GM18511 (cell line): ENCODE results near the gene ASS1.

ENCODE experiments used
- ATAC-seq: cut with Tn5 transposase; IDR thresholded peaks from one replicate; pipeline ENCODE4 v1.9.1; 2021; ENCODE audit warnings: mild to moderate bottlenecking, moderate library complexity; ENCODE audit not compliant: unreplicated experiment

ASS1 gene

GRCh38 chr9:130471411-130472183 lies 26.8 kb downstream of the ASS1 start:
- ATAC-seq, result no peak

GRCh38 chr9:130472184-130472705 lies 27.5 kb downstream of the ASS1 start:
- no peak for ATAC-seq

DNA sequence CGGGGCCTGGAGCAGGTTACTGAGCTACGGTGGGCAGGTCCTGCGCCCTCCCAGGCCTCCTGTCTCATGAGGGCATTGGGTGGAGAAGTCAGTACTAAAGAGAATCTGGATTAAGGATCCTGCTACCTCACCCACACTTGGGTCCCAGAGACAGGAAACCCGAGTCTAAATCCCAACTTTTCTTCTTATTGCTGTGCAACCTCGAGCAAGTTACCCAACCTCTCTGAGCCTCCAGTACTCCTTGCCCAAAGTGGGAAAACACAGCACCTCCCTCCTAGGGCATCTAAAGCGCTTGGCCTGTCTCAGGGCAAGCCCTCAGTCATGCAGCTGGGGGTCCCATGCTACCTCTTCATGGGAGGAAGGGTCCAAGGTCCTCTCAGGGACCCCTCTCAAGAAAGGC lies 28.2 kb downstream of the ASS1 start:
- no peak for ATAC-seq

DNA sequence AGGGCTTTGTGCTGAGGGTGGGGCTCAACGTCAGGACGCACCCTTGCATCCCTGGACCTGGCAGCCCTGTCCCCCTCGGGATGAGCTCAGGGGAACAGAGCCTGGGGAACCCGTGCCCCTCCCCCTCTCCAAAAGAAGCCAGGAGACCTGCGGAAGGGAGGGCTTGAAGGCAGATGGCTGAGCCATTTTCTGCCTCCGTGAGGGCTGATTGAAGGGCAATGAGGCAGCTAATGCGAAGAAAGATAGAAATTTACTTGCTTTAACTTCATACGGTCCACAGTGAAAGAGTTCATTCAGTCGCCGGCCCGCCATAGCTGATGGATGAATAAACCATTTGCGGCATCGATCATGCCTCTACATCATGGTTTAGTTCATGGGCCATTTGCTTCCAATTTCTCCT lies 28.8 kb downstream of the ASS1 start:
- ATAC-seq, result no peak

DNA sequence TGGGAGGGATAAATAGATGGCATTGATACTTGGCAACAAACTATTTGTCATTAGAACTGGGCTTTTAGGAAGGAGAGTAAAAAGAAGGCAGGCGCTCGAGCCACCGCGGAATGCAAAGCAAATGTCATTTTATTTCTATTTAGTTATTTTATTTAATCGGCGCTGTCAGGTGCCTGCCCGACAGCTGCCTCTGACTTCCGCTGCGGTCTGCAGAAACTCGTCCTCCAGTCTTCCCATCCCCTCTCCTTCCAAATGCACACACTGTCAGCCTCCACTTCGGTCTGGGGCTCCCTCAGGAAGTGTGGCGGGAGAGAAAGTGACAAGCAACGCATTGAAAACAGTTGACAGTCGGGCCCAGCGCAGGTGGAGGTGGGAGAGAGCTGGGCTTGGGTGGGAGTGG lies 29.3 kb downstream of the ASS1 start:
- ATAC-seq, result no peak

DNA sequence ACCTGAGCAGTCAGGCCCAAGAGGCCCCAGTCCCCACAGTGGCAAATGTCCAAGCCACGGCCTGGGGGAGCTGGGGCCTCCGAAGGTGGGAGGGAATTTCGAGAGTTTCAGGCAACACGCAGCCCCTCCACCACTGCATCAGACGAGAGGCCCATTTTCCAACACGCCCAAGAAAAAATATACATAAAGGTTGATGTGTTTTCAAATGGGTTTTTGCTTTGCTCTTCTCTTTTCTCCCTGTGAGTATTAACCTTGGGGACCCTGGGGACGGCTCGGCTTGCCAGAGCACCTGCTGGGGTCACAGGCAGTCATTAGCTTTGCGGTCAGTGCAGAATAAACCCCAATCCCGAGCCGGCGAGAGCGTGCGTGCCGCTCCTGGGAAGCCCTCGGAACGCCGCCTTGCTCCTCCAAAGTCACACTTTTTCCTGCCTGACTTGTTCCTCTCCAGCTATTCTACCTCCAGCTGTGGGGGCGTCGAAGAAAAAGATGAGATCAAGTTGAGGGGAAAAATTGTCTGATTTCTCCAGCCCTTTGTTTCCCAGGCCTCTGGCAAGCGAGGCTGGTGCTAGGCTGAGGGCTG lies 31.5 kb downstream of the ASS1 start:
- no peak for ATAC-seq

- ATAC-seq, result no peak
Observed at GRCh38 chr9:130477564-130477963, 32.8 kb downstream of the ASS1 start.

DNA sequence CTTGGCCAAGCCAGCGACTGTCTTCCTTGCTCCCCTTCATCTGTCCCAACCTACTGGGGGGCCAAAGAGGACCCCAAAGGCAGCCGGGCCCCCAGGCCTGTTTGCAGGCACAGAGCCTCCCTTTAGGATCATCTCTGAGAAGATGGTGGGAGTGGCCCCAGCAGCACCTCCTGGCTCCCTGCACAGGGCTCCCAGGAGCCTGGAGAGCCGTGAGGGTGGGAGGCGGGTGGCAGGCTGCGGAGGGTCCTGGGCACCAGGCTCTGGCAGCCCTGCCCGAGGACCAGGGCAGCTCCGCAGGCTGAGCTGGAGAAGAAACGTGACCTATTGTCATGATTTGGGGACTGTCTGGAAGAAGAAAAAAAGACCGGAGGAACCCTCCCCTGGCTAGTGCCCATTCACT lies 33.4 kb downstream of the ASS1 start:
- ATAC-seq, result no peak

DNA sequence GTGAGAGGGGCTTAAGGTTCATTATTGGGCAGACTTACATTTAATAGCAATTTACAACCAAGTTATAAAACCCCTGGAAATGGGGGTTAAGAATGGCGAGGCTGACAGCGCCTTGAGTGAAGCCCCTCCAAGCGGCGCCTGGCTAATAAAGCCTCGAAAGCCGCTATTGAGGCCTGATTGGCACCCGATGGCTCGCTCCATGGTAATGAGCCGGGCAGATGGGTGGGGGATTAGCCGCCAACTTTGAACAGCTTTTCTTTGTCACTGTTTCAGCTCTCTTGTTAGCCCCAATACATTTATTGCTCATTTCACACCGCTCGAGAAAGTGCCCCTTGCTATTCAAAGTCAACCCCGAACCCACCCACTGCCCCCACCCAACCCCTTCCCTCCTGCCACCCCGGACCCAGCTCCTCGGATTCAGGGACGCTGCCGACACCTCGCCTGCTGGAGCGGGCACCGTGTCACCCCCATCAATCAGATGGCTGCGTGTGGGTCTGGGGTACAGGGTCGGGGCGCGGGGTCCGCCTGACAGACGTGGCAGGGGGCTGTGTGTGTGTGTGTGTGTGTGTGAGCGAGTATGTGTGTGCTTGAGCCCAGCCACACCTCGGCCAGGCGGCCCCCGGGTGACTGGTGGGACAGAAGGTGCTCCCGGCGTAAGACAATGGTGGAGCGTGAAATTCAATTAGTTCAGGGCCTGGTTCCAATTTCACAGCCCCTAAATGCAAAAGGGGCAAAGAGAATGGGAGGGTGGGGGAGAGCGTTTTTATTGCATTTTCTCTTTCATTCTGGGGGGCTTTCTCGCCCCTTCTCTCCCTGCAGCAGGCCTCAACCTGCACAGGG lies 34.2 kb downstream of the ASS1 start:
- no peak for ATAC-seq

DNA sequence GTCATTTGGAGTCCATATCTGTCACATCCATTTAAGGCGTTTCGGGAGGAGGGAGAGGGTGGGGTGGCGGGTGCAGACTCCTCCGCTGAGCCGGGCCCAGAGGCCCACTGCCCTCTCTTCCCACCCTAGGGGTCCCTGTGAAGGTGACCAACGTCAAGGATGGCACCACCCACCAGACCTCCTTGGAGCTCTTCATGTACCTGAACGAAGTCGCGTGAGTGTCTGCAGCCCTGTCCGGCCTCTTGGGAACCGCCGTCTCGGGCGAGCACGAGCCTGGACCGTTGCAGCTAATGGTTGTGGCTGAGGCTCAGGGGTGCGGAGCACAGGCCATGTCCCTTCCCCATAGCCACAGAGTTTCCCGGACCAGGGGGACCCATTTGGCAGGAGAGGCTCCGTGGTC lies 34.8 kb downstream of the ASS1 start:
- no peak for ATAC-seq

GRCh38 chr9:130480673-130481072 lies 35.9 kb downstream of the ASS1 start:
- ATAC-seq, result no peak

DNA sequence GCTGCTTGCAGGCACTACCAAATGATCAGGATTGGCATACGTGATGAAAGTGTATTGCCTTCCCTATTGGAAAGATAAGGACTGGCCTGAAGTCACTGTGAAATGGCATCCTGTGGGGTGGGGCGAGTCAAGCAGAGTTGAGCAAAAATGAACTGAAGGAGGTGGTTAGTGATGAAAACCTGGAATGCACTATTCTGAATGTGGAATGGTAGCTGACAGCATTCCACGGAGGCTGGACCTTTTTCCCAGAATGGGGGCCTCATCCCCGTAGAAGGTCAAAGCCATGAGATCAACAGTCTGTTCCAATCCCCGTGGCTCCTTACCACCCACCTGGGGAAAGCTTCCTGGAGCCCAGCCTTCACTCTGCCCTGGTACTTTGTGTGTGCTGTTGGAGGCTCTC lies 37.7 kb downstream of the ASS1 start:
- no peak for ATAC-seq

GRCh38 chr9:130483371-130483971 lies 38.7 kb downstream of the ASS1 start:
- no peak for ATAC-seq

DNA sequence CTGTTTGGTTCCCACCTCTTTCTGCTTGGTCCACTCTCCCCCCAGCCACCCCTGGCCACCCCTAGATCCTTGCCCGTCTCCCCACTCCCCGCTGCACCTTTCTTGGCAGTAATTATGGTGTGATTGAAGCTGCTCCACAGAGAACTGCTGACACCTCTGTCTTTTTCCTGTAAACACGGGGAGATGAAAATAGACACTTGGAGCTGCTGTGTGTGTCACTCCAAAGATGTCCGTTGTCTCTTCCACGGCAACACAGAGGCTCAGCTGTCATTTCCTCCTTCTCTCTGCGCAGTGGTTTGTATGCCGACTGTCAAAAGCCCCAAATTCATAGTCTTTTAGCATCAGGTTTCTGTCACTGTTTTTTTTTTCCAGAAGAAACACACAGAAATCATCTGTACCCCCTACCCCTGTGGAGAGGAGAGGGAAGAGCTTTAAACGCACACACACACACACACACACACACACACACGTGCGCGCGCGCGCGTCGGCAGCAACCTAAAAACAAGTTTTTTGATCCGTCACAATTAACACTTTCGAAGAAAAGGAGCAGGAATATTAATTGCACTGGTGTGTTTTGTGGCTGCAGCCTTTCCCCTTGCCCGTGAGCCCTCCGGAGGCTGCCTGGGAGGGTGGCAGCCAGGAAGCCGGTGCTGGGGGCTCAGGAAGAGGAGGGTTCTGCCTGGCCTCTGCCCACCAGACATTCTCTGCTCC lies 39.8 kb downstream of the ASS1 start:
- ATAC-seq, result no peak

- ATAC-seq, result no peak
Observed at GRCh38 chr9:130486103-130486502, 41.3 kb downstream of the ASS1 start.

- no peak for ATAC-seq
Observed at GRCh38 chr9:130487500-130487899, 42.7 kb downstream of the ASS1 start.

DNA sequence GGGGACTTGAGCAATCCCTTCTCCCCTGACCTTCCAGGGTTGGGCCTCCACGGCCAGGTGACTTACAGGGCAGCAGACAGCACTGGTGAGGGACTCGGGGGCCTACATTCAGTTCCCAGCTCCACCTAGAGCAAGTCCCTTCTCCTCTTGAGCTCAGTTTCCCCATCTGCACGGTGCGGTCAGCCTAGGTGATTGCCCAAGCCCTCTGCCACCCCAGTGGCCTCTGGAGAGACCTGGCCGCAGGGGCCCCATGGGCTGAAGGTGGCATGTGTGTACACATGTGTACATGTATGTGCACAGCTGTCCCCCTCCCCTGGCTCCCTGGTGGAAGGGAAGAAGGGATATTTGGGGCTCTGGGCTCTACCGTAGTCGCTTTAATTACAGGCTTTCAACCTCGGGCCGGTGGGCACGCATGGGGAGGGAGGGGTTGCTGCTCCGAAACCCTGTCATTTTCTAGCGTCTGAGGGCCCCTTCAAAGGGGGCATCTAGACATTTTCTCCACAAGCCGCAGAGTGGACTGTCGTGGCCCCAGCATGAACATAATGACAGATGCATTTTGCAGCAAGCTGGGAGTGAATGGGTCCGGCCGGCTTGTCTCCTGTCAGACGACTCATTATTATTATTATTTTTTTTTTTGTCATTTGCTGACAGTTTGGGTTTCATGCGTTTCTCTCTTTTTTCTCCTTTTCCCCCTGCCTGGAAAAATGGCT lies 44.0 kb downstream of the ASS1 start:
- no peak for ATAC-seq

GRCh38 chr9:130490981-130491380 lies 46.2 kb downstream of the ASS1 start:
- no peak for ATAC-seq

- no peak for ATAC-seq
Observed at GRCh38 chr9:130491830-130492482, 47.2 kb downstream of the ASS1 start.

GRCh38 chr9:130493021-130493420 lies 48.3 kb downstream of the ASS1 start:
- ATAC-seq, result no peak
